Naive thymus-derived CD4-positive, alpha-beta T cell (primary cell): ENCODE measurements around the gene BOD1. TPM values are rescaled to one million over a fixed set of nuclear protein-coding genes. Genes with fewer than 3 reads are reported as not detected.
"Not testable (repeated sequence)": the region's sequence is repeated elsewhere in the genome, so short reads cannot be mapped to it uniquely, and the experiment has no call there.

Experiments
- ATAC-seq: fragments of 150-1000 bp; cut with Tn5 transposase; 2 replicates; pipeline ENCODE4 v1.10.0; 2021; ENCODE audit warnings: mild to moderate bottlenecking, moderate library complexity
- CTCF ChIA-PET: fragments of 350-600 bp; sonication (Branson Sonifier 250); formaldehyde crosslinking; loops from one replicate; lab custom pipeline; 2021; ENCODE audit warnings: antibody characterized with exemption; lab: Charles Lee
- POLR2A ChIA-PET: fragments of 350-600 bp; sonication (Branson Sonifier 250); formaldehyde crosslinking; loops from one replicate; lab custom pipeline; 2021; ENCODE audit warnings: antibody characterized with exemption, inconsistent platforms; lab: Charles Lee
- DNase-seq, 9 donors: peaks; one replicate each; pipeline versions ENCODE4 v3.0.0 to v3.0.0-alpha.2; 2020 to 2022; ENCODE audit warnings: mixed read lengths in 1 of 9
- H3K27ac ChIP-seq: one replicate; pipeline ENCODE4 v1.7.0; 2013; ENCODE audit warnings: mild to moderate bottlenecking, low read depth, low read length, moderate library complexity
- H3K27me3 ChIP-seq, 2 donors: one replicate each; pipeline ENCODE4 v1.7.0; 2013; ENCODE audit warnings: low read length in 2 of 2, mild to moderate bottlenecking in 2 of 2, moderate library complexity in 2 of 2; ENCODE audit not compliant: control insufficient read depth in 2 of 2, insufficient read depth in 2 of 2
- H3K36me3 ChIP-seq, 3 experiments: 1 replicate in 2 of 3; 2 replicates in 1 of 3; pipeline ENCODE4 v1.7.0; 2013; ENCODE audit warnings: low read length in 3 of 3, mild to moderate bottlenecking in 3 of 3, moderate library complexity in 1 of 3; ENCODE audit not compliant: insufficient read depth in 3 of 3, control insufficient read depth in 2 of 3
- H3K4me1 ChIP-seq, 2 donors: one replicate each; pipeline ENCODE4 v1.7.0; 2013; ENCODE audit warnings: low read length in 2 of 2, mild to moderate bottlenecking in 2 of 2, moderate library complexity in 1 of 2; ENCODE audit not compliant: control insufficient read depth in 2 of 2, insufficient read depth in 2 of 2
- H3K4me3 ChIP-seq: 2 replicates; pipeline ENCODE4 v1.7.0; 2013; ENCODE audit warnings: mild to moderate bottlenecking, low read length
- H3K9me3 ChIP-seq, 3 experiments: 1 replicate in 2 of 3; 2 replicates in 1 of 3; pipeline ENCODE4 v1.7.0; 2013; ENCODE audit warnings: low read length in 3 of 3; ENCODE audit not compliant: control insufficient read depth in 2 of 3
- H3K27ac Mint-ChIP-seq, 9 donors: one replicate each; pipeline ENCODE4 v1.8.0; 2020 to 2022; ENCODE audit warnings: mixed read lengths in 9 of 9, mild to moderate bottlenecking in 8 of 9, moderate library complexity in 5 of 9, inconsistent platforms in 2 of 9
- H3K27me3 Mint-ChIP-seq, 5 donors: one replicate each; pipeline ENCODE4 v1.8.0; 2021 to 2022; ENCODE audit warnings: mixed read lengths in 5 of 5, mild to moderate bottlenecking in 1 of 5
- H3K36me3 Mint-ChIP-seq, 5 donors: one replicate each; pipeline ENCODE4 v1.8.0; 2020 to 2022; ENCODE audit warnings: mixed read lengths in 5 of 5, mild to moderate bottlenecking in 3 of 5, inconsistent platforms in 1 of 5
- H3K4me1 Mint-ChIP-seq, 7 donors: one replicate each; pipeline ENCODE4 v1.8.0; 2020 to 2022; ENCODE audit warnings: mixed read lengths in 7 of 7, mild to moderate bottlenecking in 3 of 7, inconsistent platforms in 1 of 7
- H3K4me3 Mint-ChIP-seq, 10 donors: one replicate each; pipeline ENCODE4 v1.8.0; 2020 to 2022; ENCODE audit warnings: mild to moderate bottlenecking in 10 of 10, mixed read lengths in 10 of 10, moderate library complexity in 6 of 10, inconsistent platforms in 2 of 10
- H3K9me3 Mint-ChIP-seq, 11 donors: one replicate each; pipeline ENCODE4 v1.8.0; 2020 to 2022; ENCODE audit warnings: mixed read lengths in 11 of 11, mild to moderate bottlenecking in 4 of 11, inconsistent platforms in 1 of 11, moderate library complexity in 1 of 11
- intact Hi-C, 2 donors: fragments of 100-400 bp; cut with micrococcal nuclease; formaldehyde crosslinking; loops; one replicate each; pipeline ENCODE4 v1.15.1; 2023
- polyA plus RNA-seq, 2 donors: library from polyadenylated mRNA; unstranded; fragments of 300-500 nt; fragmentation: Illumina TruSeq; gene quantifications; one replicate each; pipeline ENCODE4 v1.2.3, GENCODE V29; 2021
- total RNA-seq, 6 experiments: library from RNA in 5 of 6; stranded (reverse) in 5 of 6; gene quantifications; 1 replicate in 5 of 6; 2 replicates in 1 of 6; pipeline ENCODE4 v1.2.3 and lab custom pipeline; 2021 to 2026

Gene BOD1
- total and polyA plus RNA-seq, 7 experiments from 2014 or later = 18.1 to 50.2 (median 27.3) TPM

- H3K9me3 ChIP-seq = peaks cover 7 to 42% (median 8%) of the 10 kb centered on the region in 3 experiments
- ChIA-PET CTCF (no interaction called here), POLR2A (no interaction called here)
- no peaks in the 10 kb centered on the region for H3K27me3 ChIP-seq
- Mint-ChIP-seq H3K36me3 (peaks cover 9 to 65% (median 49%) of the 10 kb centered on the region in 5 donors), H3K4me1 (peaks cover 0 to 9% (median under 1%) of the 10 kb centered on the region in 7 donors), H3K27me3 (no peaks in the 10 kb centered on the region), H3K4me3 (no peak overlapping the region), H3K9me3 (peaks cover 5 to 46% (median 29%) of the 10 kb centered on the region in 11 donors), H3K27ac (no peak overlapping the region)
- H3K36me3 ChIP-seq = peaks cover 0 to 10% (median 0%) of the 10 kb centered on the region in 3 experiments
- H3K4me3 ChIP-seq = no peak overlapping the region
- ATAC-seq (no peak), DNase-seq (no peak)
- H3K27ac ChIP-seq = no peak overlapping the region
- no peaks in the 10 kb centered on the region for H3K4me1 ChIP-seq
- intact Hi-C loops = no loop called here
Measured at GRCh38 chr5:173595841-173596240, 20.6 kb downstream of the BOD1 start.

- no peak overlapping the region for H3K4me3 ChIP-seq
- H3K27me3 Mint-ChIP-seq = no peaks in the 10 kb centered on the region
- H3K36me3 ChIP-seq = peaks cover 0 to 4% (median 0%) of the 10 kb centered on the region in 3 experiments
- H3K9me3 ChIP-seq = peaks cover 7 to 48% (median 8%) of the 10 kb centered on the region in 3 experiments
- H3K4me1 ChIP-seq = no peaks in the 10 kb centered on the region
- no peaks in the 10 kb centered on the region for H3K27me3 ChIP-seq
- H3K27ac Mint-ChIP-seq = no peak overlapping the region
- peaks cover 9 to 59% (median 54%) of the 10 kb centered on the region in 5 donors for H3K36me3 Mint-ChIP-seq
- ChIA-PET CTCF (interaction anchor here (1.3 kb wide), 1 partner anchor 9 kb away, joined by 3 read pairs; no protein-coding TSS in a partner anchor), POLR2A (no interaction called here)
- H3K4me3 Mint-ChIP-seq = no peak overlapping the region
- intact Hi-C loops = no loop called here
- peaks cover 5 to 62% (median 39%) of the 10 kb centered on the region in 11 donors for H3K9me3 Mint-ChIP-seq
- ATAC-seq (no peak), DNase-seq (no peak)
- H3K4me1 Mint-ChIP-seq = no peaks in the 10 kb centered on the region
- no peak overlapping the region for H3K27ac ChIP-seq
Measured at GRCh38 chr5:173594061-173594460, 22.4 kb downstream of the BOD1 start.

- H3K9me3 ChIP-seq = peaks cover 7 to 48% (median 10%) of the 10 kb centered on the region in 3 experiments
- peaks cover 0 to 4% (median 0%) of the 10 kb centered on the region in 3 experiments for H3K36me3 ChIP-seq
- Mint-ChIP-seq H3K27ac (peak overlapping the region in 1 of 9 donors; percentile 63), H3K27me3 (no peaks in the 10 kb centered on the region), H3K36me3 (peaks cover 9 to 59% (median 48%) of the 10 kb centered on the region in 5 donors), H3K4me3 (no peak overlapping the region), H3K9me3 (peaks cover 19 to 80% (median 45%) of the 10 kb centered on the region in 11 donors), H3K4me1 (no peaks in the 10 kb centered on the region)
- H3K4me3 ChIP-seq = no peak overlapping the region
- intact Hi-C loops = loop anchor here in 1 of 2 donors (1.0 kb wide), 1 partner anchor 381 kb away; no protein-coding TSS in a partner anchor
- H3K27ac ChIP-seq = no peak overlapping the region
- ChIA-PET POLR2A (no interaction called here), CTCF (interaction anchor here (0.9 kb wide), 1 partner anchor 24 kb away, joined by 4 read pairs; no protein-coding TSS in a partner anchor)
- H3K27me3 ChIP-seq = no peaks in the 10 kb centered on the region
- peak in 1 of 9 donors; percentile 11 for DNase-seq
- no peak for ATAC-seq
- no peaks in the 10 kb centered on the region for H3K4me1 ChIP-seq
Measured at GRCh38 chr5:173592050-173592669, 24.3 kb downstream of the BOD1 start.

- Mint-ChIP-seq H3K27ac (no peak overlapping the region), H3K4me1 (no peaks in the 10 kb centered on the region), H3K9me3 (peaks cover 25 to 91% (median 50%) of the 10 kb centered on the region in 11 donors), H3K36me3 (peaks cover 7 to 60% (median 38%) of the 10 kb centered on the region in 5 donors), H3K4me3 (no peak overlapping the region), H3K27me3 (no peaks in the 10 kb centered on the region)
- H3K27me3 ChIP-seq = no peaks in the 10 kb centered on the region
- ChIA-PET CTCF (no interaction called here), POLR2A (no interaction called here)
- H3K36me3 ChIP-seq = peaks cover 0 to 4% (median 0%) of the 10 kb centered on the region in 3 experiments
- no peak for DNase-seq
- peaks cover 7 to 51% (median 10%) of the 10 kb centered on the region in 3 experiments for H3K9me3 ChIP-seq
- H3K27ac ChIP-seq = no peak overlapping the region
- no peak for ATAC-seq
- no peaks in the 10 kb centered on the region for H3K4me1 ChIP-seq
- no peak overlapping the region for H3K4me3 ChIP-seq
- intact Hi-C loops = no loop called here
Measured at GRCh38 chr5:173591056-173591514, 25.4 kb downstream of the BOD1 start.

- Mint-ChIP-seq H3K4me3 (peak overlapping the region in 1 of 10 donors; percentile 37), H3K9me3 (peaks cover 25 to 96% (median 52%) of the 10 kb centered on the region in 11 donors), H3K36me3 (peaks cover 7 to 60% (median 35%) of the 10 kb centered on the region in 5 donors), H3K27ac (no peak overlapping the region), H3K27me3 (no peaks in the 10 kb centered on the region), H3K4me1 (no peaks in the 10 kb centered on the region)
- CTCF ChIA-PET = no interaction called here
- POLR2A ChIA-PET = no interaction called here
- Histone ChIP-seq H3K27me3 (no peaks in the 10 kb centered on the region), H3K4me3 (no peak overlapping the region), H3K36me3 (peaks cover 0 to 4% (median 0%) of the 10 kb centered on the region in 3 experiments), H3K27ac (no peak overlapping the region), H3K4me1 (no peaks in the 10 kb centered on the region), H3K9me3 (peaks cover 7 to 56% (median 10%) of the 10 kb centered on the region in 3 experiments)
- ATAC-seq (no peak), DNase-seq (no peak)
- intact Hi-C loops = no loop called here
Measured at GRCh38 chr5:173590436-173591055, 25.9 kb downstream of the BOD1 start.

GRCh38 chr5:173586133-173586532, 30.3 kb downstream of the BOD1 start:
- H3K27ac Mint-ChIP-seq, H3K4me1 ChIP-seq, H3K27me3 ChIP-seq, H3K4me1 Mint-ChIP-seq, H3K27ac ChIP-seq, H3K4me3 Mint-ChIP-seq, H3K36me3 ChIP-seq, ATAC-seq, DNase-seq, intact Hi-C loops, H3K4me3 ChIP-seq, POLR2A ChIA-PET, CTCF ChIA-PET: not testable (repeated sequence)
- peaks cover 0 to 42% (median 19%) of the 10 kb centered on the region in 5 donors for H3K36me3 Mint-ChIP-seq
- peaks cover 0 to 17% (median 3%) of the 10 kb centered on the region in 3 experiments for H3K9me3 ChIP-seq
- H3K9me3 Mint-ChIP-seq = peaks cover 14 to 80% (median 50%) of the 10 kb centered on the region in 11 donors
- H3K27me3 Mint-ChIP-seq = peaks cover 3 to 15% (median 7%) of the 10 kb centered on the region in 5 donors
